Keratinocyte (primary cell): ENCODE measurements around the gene DPYD.

ENCODE experiments used
- EZH2 ChIP-seq: IDR thresholded peaks from one replicate; pipeline ENCODE4 v1.6.1; 2012; ENCODE audit warnings: inconsistent platforms, mild to moderate bottlenecking, low read length, moderate library complexity
- TF ChIP-seq, protein P1 (sequence below), 3 experiments: IDR thresholded peaks in 1 of 3; conservative IDR thresholded peaks in 1 of 3; optimal IDR thresholded peaks in 1 of 3; 2 replicates in 2 of 3; 3 replicates in 1 of 3; pipeline versions ENCODE3 to v1.5.1; 2011; ENCODE audit warnings: low read length in 3 of 3, mild to moderate bottlenecking in 3 of 3, moderate library complexity in 2 of 3, control low read depth in 1 of 3, inconsistent platforms in 1 of 3; ENCODE audit not compliant: insufficient read depth in 2 of 3; ENCODE audit errors: extremely low read depth in 1 of 3

GRCh38 chr1:97938285-97938642 is 17.4 kb upstream of the DPYD start:
- TF ChIP-seq, protein P1, sequence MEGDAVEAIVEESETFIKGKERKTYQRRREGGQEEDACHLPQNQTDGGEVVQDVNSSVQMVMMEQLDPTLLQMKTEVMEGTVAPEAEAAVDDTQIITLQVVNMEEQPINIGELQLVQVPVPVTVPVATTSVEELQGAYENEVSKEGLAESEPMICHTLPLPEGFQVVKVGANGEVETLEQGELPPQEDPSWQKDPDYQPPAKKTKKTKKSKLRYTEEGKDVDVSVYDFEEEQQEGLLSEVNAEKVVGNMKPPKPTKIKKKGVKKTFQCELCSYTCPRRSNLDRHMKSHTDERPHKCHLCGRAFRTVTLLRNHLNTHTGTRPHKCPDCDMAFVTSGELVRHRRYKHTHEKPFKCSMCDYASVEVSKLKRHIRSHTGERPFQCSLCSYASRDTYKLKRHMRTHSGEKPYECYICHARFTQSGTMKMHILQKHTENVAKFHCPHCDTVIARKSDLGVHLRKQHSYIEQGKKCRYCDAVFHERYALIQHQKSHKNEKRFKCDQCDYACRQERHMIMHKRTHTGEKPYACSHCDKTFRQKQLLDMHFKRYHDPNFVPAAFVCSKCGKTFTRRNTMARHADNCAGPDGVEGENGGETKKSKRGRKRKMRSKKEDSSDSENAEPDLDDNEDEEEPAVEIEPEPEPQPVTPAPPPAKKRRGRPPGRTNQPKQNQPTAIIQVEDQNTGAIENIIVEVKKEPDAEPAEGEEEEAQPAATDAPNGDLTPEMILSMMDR (optimal IDR thresholded peaks at IDR 0.05 in 1 of 3, IDR thresholded peaks at IDR 0.05 in 1 of 3, conservative IDR thresholded peaks at IDR 0.05 in 1 of 3; ENCODE audit: extremely low read depth in 1 of 3, insufficient read depth in 2 of 3, low read length in 3 of 3) = no peak
- no peak for TF ChIP-seq EZH2
